ENCODE measurements around the gene PCED1B. TPM values are rescaled to one million over a fixed set of nuclear protein-coding genes. Genes with fewer than 3 reads are reported as not detected.

Gene PCED1B
- total and polyA plus RNA-seq, 9 donors, result 0.22 to 0.94 (median 0.53) TPM

DNA sequence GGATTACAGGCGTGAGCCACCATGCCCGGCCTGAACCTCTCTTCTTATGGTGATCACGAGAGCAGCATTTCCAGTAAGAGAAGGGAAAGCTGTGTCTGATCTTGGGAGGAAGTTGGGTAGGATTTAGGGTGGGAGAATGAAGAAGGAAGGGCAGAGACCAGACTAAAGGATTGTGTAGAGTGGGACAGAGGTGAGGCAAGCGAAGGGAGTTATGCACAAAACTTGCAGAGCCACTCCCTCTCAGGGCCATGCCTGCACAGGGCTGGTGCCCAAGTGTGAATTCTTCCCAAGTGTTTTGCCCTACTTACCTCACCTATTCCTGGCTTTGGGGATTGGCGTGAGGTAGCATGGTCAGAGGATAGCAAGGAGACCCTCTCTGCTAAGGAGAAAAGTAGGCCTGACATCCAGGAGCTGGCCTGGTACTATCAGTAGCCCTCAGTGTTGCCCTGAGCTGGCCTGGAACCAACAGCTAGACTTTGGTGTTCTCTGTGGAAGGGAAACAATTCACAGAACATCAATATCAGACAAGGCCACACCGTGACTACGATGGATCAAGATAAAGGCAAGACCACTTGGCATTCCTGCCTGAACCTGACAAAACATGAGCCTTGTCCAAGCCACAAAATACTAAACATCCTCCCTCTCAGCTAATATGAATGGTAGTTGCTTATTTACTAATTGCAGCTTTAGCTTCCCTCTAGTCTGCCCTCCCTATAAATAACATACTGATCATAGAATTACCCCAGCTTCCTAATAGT, 201.3 kb downstream of the PCED1B start:
- WGBS (ENCODE audit: insufficient coverage), result 82% methylated on average over 3 of the region's 7 CpGs
- H3K4me1 ChIP-seq (ENCODE audit: control insufficient read depth, insufficient read depth, low read length), result no peaks in the 10 kb centered on the region
- H3K9me3 ChIP-seq (replicated peaks; ENCODE audit: control insufficient read depth, low read depth, low read length), result no peaks in the 10 kb centered on the region
- no peak for DNase-seq
- no peaks in the 10 kb centered on the region for H3K27me3 ChIP-seq (ENCODE audit: control insufficient read depth, insufficient read depth, low read length)
- H3K36me3 ChIP-seq (ENCODE audit: control insufficient read depth, insufficient read depth, low read length), result no peaks in the 10 kb centered on the region
- H3K27ac ChIP-seq (ENCODE audit: low read length), result no peak overlapping the region
- H3K4me3 ChIP-seq (ENCODE audit: low read length), result no peak overlapping the region

DNA sequence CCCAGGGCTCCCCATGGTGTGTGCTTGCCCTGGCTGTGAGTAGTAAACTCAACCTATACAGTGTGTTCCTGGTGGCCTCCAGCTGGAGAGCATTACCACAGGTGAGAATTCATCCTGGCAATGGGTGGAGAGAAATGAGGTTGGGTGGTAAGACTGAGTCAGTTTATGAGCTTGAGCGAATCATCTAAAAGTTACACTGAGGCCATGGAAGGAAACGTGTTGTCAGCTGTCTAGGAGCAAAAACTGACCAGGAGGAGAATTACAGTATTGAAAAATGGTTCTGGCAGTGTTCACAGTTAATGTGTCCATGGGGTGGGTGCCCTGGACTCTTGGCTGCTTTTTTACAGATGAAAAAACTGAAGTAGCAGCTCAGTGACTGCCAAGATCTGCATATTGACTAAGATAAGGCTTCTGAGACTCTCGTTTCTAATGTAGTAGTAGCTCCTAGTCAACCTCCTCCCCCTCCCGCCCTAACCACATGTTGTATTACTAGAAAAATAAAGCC, 202.3 kb downstream of the PCED1B start:
- Histone ChIP-seq H3K4me1 (ENCODE audit: control insufficient read depth, insufficient read depth, low read length) (no peaks in the 10 kb centered on the region), H3K27ac (ENCODE audit: low read length) (no peak overlapping the region), H3K4me3 (ENCODE audit: low read length) (no peak overlapping the region), H3K9me3 (replicated peaks; ENCODE audit: control insufficient read depth, low read depth, low read length) (no peaks in the 10 kb centered on the region), H3K27me3 (ENCODE audit: control insufficient read depth, insufficient read depth, low read length) (no peaks in the 10 kb centered on the region), H3K36me3 (ENCODE audit: control insufficient read depth, insufficient read depth, low read length) (no peaks in the 10 kb centered on the region)
- 76% methylated on average over 2 of the region's 4 CpGs for WGBS (ENCODE audit: insufficient coverage)
- DNase-seq, result peak; percentile 20

DNA sequence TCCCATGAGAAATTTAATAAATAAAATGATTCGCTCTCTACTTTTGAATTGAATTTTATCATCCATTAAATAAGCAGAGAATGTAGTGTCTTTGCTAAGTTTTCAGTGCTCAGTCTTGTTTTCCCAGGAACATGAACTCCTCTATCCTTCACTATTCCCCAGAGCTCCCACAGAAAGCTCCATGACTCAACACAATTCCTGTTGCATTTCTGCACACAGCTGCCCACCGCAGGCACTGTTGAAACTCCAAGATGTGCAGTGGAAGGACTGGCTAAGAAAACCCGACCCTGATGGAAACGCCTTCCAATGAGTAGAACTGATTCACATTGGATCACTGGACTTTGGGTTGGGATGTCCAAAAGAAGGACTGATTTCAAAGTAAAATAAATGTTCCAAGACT, 202.8 kb downstream of the PCED1B start:
- 91% methylated on average over 3 of the region's 4 CpGs for WGBS (ENCODE audit: insufficient coverage)
- Histone ChIP-seq H3K27ac (ENCODE audit: low read length) (no peak overlapping the region), H3K4me1 (ENCODE audit: control insufficient read depth, insufficient read depth, low read length) (no peaks in the 10 kb centered on the region), H3K9me3 (replicated peaks; ENCODE audit: control insufficient read depth, low read depth, low read length) (no peaks in the 10 kb centered on the region), H3K27me3 (ENCODE audit: control insufficient read depth, insufficient read depth, low read length) (no peaks in the 10 kb centered on the region), H3K4me3 (ENCODE audit: low read length) (no peak overlapping the region), H3K36me3 (ENCODE audit: control insufficient read depth, insufficient read depth, low read length) (no peaks in the 10 kb centered on the region)
- DNase-seq, result peak; percentile 6

Other genes starting within 250 kb of the PCED1B start
- gene AMIGO2, start 338 bp downstream of the PCED1B start, total RNA-seq, result 1.7 TPM
- gene AMIGO2, start 338 bp downstream of the PCED1B start, polyA plus RNA-seq (ENCODE audit: insufficient read depth in 1 of 8, insufficient read length in 8 of 8, low replicate concordance in 1 of 8), result 1 to 10 TPM; 1.3 to 3.5 (median 1.9) TPM